ENCODE measurements around the gene ASCC2.

GRCh38 chr22:29833392-29833965, 4.6 kb downstream of the ASCC2 start:
- TF ChIP-seq EZH2 (IDR thresholded peaks at IDR 0.05; ENCODE audit: insufficient read depth, poor library complexity, severe bottlenecking): no peak
- no peak for TF ChIP-seq EZH2phosphoT487 (IDR thresholded peaks at IDR 0.05; ENCODE audit: insufficient read depth, low read depth)

All from GM23248 (cell line).